Suprapubic skin (tissue), 4 donors: ENCODE results near the gene ZBTB40.

Experiments
- CTCF ChIP-seq, 2 donors: fragments of 200-600 bp in 1 of 2; fragments of 450-650 bp in 1 of 2; sonication (generic) in 1 of 2; IDR thresholded peaks; one replicate each; pipeline ENCODE4 v1.5.1; 2016 to 2019; ENCODE audit warnings: antibody characterized with exemption in 2 of 2, mild to moderate bottlenecking in 1 of 2, moderate library complexity in 1 of 2
- EP300 ChIP-seq: sonication (generic); formaldehyde crosslinking; IDR thresholded peaks from one replicate; pipeline ENCODE4 v1.6.1; 2017; ENCODE audit warnings: antibody characterized with exemption
- POLR2A ChIP-seq, 2 donors: fragments of 450-650 bp; IDR thresholded peaks; one replicate each; pipeline ENCODE4 v1.6.1; 2017; ENCODE audit warnings: antibody characterized with exemption in 2 of 2, mild to moderate bottlenecking in 2 of 2, moderate library complexity in 2 of 2
- POLR2AphosphoS5 ChIP-seq, 3 donors: sonication (generic); formaldehyde crosslinking; IDR thresholded peaks; one replicate each; pipeline ENCODE4 v1.6.1; 2017; ENCODE audit warnings: antibody characterized with exemption in 3 of 3

GRCh38 chr1:22404486-22404885, 47.2 kb upstream of the ZBTB40 start:
- TF ChIP-seq CTCF (IDR thresholded peaks at IDR 0.05) = no peak
- TF ChIP-seq POLR2AphosphoS5 (IDR thresholded peaks at IDR 0.05) = no peak
- TF ChIP-seq EP300 = no peak
- TF ChIP-seq POLR2A (IDR thresholded peaks at IDR 0.05) = no peak
